NCI-H345 (cell line): ENCODE results near the gene IGF2BP1.
"Not testable (repeated sequence)": the region's sequence is repeated elsewhere in the genome, so short reads cannot be mapped to it uniquely, and the experiment has no call there.

ENCODE experiments used
- DNase-seq: peaks from one replicate; lab custom pipeline; 2025; lab: John Stamatoyannopoulos, UW

Gene IGF2BP1

GRCh38 chr17:48995974-48996721 lies 1.0 kb upstream of the IGF2BP1 start:
- no peak for DNase-seq

GRCh38 chr17:48996722-48997102 lies 473 bp upstream of the IGF2BP1 start:
- DNase-seq = no peak

GRCh38 chr17:48997827-48998586 lies 822 bp downstream of the IGF2BP1 start:
- DNase-seq = no peak

- DNase-seq = no peak
These were observed 1.6 kb downstream of the IGF2BP1 start for GRCh38 chr17:48998587-48999440.

- DNase-seq = no peak
These were observed 3.8 kb downstream of the IGF2BP1 start for GRCh38 chr17:49000943-49001342.

GRCh38 chr17:49001671-49002070 lies 4.5 kb downstream of the IGF2BP1 start:
- no peak for DNase-seq

GRCh38 chr17:49002331-49002730 lies 5.1 kb downstream of the IGF2BP1 start:
- no peak for DNase-seq

- no peak for DNase-seq
These were observed 5.6 kb downstream of the IGF2BP1 start for GRCh38 chr17:49002766-49003165.

- DNase-seq = no peak
These were observed 6.6 kb downstream of the IGF2BP1 start for GRCh38 chr17:49003557-49004511.

GRCh38 chr17:49005140-49005539 lies 8.0 kb downstream of the IGF2BP1 start:
- DNase-seq = no peak

GRCh38 chr17:49008908-49009307 lies 11.7 kb downstream of the IGF2BP1 start:
- DNase-seq = not testable (repeated sequence)

- no peak for DNase-seq
These were observed 15.6 kb downstream of the IGF2BP1 start for GRCh38 chr17:49012769-49013255.

- no peak for DNase-seq
These were observed 16.4 kb downstream of the IGF2BP1 start for GRCh38 chr17:49013311-49014213.

GRCh38 chr17:49015179-49015923 lies 18.2 kb downstream of the IGF2BP1 start:
- DNase-seq = no peak

GRCh38 chr17:49015924-49016774 lies 19.0 kb downstream of the IGF2BP1 start:
- DNase-seq = no peak

- peak; percentile 30 for DNase-seq
These were observed 19.7 kb downstream of the IGF2BP1 start for GRCh38 chr17:49016775-49017463.

GRCh38 chr17:49018116-49018612 lies 21.0 kb downstream of the IGF2BP1 start:
- no peak for DNase-seq

- DNase-seq = no peak
These were observed 21.6 kb downstream of the IGF2BP1 start for GRCh38 chr17:49018748-49019147.
